NCI-H1694 (cell line): ENCODE measurements around the gene MACROH2A1.

Experiments
- DNase-seq: peaks from one replicate; lab custom pipeline; 2025; lab: John Stamatoyannopoulos, UW

Gene MACROH2A1

DNA sequence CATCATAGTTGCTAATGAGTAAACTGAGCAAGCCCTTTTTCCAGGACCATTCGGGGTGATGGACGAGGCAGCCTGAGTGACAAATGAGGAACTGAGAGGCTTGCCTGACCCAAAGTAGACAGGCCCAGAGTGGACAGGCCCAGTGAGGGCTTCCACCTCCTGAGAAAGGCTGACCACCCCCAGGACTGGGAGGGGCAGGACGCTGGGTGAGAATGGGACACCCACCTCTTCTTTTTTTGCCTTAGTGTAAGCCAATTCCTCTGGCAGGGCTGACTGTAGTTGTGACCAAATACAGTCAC, 68.3 kb downstream of the MACROH2A1 start:
- DNase-seq: no peak

DNA sequence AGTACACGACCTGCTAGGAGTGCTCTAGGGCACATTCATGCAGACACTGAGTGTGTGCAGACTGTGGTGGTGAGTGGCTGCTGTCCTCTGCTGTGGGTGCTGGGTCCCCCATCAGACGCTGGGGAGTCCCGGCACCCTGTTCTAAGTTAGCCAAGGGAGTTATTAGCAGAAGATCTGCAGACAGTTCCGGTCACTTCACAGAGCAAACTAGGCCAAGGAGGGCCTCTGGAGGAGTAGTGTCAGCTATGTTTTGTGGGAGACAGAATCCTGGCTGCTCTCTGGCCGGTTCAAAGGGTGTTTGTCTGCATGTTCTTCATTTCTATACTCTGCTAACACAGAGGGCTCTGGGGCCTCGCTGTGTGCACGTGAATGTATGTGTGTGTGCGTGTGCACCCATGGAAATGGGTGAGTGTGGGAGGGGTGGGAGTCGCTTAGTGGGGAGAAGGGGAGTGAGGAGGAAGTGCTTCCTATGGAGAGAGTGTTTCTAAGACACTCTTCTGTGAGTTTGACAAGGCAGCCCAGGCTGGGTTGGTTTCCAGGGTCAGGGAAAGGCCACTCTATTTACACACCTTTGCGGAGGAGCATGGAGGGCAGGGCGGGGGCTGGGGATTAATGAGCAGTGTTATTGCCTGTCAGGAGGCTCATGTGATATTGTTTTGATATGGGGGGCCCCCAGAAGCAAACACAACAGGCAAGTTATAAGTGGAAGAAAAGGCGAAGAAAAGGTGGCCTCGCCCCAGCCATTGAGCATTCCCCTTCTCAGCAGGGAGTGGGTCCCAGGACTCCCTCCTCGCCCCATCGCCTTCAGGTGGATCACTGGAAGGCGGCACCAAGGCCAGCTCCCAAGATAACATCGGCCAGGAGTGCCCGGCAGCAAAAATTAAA, 68.9 kb downstream of the MACROH2A1 start:
- no peak for DNase-seq

DNA sequence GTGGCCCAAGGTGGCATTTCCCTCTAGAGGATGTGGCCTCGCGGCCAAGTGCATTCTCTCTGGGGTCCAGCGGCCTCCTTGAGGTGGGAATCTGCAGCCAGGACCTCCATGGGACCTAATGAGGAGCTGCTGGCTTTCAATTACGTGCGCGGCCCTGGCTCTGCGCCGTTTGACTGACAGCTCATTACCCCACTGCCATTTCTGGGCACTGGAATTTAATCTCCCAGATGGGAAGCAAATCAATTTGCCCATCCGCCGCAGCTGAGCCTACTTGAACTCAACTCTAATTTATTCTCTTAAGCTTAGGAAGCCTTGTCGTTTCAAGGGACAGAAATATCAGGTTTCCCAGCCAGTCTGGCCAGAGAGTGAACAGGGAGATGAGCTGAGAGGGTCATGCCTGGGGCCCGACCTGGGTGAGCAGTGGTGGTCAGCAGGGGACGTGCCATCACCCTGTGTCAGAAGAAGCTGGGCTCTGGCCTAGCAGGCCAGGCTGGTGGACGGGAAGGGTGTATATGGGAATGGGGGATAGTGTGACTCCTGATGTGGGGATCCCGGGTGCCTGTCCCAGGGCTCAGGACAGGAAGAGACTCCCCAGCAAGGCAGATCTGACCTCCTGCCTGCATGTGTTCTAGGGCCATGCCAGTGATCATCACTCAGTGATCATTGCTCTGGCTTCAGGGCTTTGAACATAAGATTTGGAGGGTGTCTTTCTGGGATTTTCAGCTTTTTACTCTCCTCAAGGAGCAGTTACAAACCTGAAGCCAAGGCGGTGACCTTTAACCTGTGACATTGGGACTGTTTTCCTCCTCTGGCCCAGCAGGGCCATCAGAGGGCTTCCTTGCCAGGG, 69.7 kb downstream of the MACROH2A1 start:
- DNase-seq: no peak

- DNase-seq: no peak
Observed at GRCh38 chr5:135328128-135328687, 70.8 kb downstream of the MACROH2A1 start.

GRCh38 chr5:135327429-135328127, 71.5 kb downstream of the MACROH2A1 start:
- no peak for DNase-seq

GRCh38 chr5:135326296-135327254, 72.5 kb downstream of the MACROH2A1 start:
- DNase-seq: no peak

DNA sequence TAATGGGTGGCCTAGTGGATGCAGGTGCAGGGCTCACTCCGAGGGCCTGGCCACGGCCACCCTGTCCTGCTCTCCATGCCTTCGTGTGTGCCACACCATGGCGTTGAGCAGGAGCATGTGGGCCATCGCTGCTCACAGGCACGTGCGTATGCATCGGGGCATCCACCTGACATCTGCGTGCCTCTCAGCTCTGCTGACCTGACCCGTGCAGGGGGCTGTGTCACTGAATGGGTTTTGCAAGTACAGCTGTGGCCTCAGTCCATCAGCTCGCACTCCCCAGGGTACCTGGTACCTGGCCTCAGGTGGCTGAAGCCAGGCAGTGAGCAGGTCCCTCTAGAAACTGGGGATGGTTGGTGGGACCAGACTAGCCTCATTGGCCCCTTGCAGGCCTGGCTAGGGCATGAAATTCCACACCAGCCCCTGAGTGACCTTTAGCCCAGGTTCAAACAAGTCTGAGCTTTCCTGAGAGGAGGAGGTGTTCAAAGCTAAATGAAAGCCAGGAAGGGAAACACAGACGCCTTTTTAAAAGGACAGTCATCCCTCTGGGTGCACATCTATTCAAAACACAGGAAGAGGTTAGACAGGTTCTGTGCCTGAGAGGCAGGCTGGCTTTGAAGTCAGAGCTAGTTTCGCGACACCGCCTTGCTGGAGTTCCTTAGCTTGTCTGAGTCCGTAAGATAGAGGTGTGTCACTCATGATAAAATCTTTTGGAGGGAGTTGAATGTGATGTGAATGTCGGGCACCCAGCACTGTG, 74.0 kb downstream of the MACROH2A1 start:
- no peak for DNase-seq

GRCh38 chr5:135324160-135324559, 74.9 kb downstream of the MACROH2A1 start:
- no peak for DNase-seq

- no peak for DNase-seq
Observed at GRCh38 chr5:135323701-135324132, 75.3 kb downstream of the MACROH2A1 start.

GRCh38 chr5:135323227-135323626, 75.8 kb downstream of the MACROH2A1 start:
- no peak for DNase-seq

- no peak for DNase-seq
Observed at GRCh38 chr5:135322744-135323143, 76.3 kb downstream of the MACROH2A1 start.

DNA sequence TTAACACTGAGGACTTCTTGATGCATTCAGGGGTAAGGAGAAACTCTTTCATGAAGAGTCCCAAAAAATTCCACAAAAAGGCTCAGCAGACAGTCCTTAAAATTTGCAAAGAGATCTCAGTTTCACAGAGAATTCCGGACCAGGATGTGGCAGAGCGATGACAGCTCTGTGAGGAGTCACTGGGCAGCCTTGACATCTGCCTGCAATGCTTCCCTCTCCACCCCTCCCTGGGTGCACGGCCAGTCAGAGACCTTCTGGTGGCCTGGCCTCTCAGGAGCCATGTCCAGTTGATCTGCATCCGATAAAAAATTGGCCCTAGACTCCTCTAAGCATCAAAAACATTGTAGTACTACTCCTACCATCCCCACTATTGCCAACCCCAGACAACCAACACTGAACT, 76.8 kb downstream of the MACROH2A1 start:
- DNase-seq: no peak

DNA sequence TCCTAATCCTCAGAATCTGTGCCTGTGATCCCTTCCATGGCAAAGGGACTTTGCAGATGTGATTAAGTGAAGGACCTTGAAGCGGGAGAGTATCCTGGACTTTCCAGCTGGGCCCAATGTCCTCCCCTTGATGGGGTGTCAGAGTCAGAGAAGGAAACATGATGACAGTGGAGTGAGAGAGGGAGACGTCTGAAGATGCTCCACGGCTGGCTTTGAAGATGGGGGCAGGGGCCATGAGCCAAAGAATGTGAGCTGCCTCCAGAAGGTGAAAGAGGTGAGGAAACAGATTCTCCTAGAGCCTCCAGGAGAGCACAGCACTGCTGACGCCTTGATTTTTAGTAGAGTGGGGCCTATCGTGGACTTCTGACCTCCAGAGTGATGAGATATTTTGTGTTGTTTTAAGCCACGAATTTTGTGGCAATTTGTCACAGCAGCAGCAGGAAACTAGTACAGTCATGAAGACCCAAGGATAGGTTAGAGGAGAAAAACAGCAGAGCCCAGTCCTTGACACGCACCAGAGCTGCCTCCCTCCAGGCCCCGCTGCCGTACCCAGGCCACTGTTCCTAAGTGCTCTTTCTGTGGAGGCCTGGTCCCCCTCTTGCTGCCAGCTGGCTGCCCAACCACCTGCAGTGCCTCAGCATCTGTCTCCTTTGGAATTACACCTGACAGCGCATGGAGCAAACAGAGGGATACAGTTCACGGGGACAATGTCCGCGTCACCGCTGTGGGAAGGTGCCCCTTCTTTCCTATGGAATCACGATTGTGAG, 78.1 kb downstream of the MACROH2A1 start:
- DNase-seq: no peak

DNA sequence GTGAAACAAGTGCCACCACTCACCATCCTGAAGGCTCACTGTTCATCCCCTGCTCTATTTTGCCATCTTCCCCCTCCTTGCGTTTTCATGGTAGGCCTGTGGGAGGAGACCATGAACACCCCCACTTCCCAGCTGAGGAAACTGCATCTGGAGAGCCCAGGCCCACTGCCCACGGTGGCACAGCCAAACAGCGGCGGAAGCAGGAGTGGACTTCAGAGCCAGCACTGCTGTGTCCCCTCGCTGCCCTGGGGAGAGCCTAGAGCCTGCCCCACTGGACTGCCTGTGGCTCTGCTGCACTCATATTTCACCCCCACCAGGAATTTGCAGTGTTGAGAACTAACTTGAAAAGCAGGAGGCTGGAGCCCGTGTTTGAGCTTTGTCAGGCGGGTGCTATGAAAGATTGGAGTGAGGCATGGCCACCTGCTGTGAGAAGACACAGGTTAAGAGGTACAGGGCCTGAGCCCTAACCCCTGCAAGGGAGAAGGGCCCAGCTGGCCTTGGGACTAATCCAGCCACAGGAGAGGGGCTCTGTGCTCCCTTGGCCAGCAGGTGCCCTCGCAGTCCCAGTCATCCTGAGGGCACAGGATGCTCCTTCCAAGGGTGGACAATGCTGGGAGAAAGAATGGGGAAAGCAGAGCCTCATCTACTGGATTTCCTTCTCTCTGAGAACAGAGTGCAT, 79.0 kb downstream of the MACROH2A1 start:
- DNase-seq: no peak

GRCh38 chr5:135319458-135319857, 79.6 kb downstream of the MACROH2A1 start:
- no peak for DNase-seq

DNA sequence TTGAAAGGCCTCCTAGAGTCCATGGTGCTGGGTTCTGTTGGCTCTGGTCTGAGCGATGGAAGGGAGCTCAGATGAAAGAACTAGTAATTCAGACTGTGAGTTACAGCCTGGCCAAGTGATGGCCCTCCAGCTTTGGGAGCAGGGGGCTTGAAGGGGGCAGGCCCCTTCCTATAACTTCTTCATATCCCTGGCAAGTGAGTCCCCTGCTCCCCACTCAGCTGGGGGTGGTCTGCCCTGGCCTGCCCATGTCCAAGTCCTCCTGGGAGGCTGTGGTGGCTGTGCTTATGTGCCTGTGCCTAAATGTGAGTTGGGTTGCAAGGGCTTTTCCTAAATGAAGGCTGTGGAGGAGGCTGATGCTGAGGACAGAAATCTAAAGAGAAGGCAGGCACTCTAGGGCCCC, 80.1 kb downstream of the MACROH2A1 start:
- DNase-seq: no peak

GRCh38 chr5:135318037-135318436, 81.0 kb downstream of the MACROH2A1 start:
- DNase-seq: no peak

DNA sequence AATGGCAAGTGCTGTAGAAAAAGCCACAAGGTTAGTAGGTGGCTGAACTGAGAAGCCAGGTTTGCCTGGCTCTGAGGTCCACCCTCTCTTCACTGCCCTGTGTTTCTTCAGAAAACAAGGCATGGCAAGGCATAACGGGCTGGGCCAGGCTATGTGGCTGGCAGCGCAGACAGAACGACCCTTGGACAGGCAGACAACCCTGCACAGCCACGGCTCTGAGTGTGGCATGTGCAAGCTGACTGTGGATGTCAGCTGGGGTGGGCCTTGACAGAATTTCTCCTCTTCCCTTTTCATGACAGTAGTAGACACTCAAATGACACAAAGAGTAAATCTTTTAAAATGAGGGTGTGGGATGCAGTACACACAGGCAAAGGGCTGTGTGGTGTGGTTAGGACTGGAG, 81.7 kb downstream of the MACROH2A1 start:
- DNase-seq: no peak

DNA sequence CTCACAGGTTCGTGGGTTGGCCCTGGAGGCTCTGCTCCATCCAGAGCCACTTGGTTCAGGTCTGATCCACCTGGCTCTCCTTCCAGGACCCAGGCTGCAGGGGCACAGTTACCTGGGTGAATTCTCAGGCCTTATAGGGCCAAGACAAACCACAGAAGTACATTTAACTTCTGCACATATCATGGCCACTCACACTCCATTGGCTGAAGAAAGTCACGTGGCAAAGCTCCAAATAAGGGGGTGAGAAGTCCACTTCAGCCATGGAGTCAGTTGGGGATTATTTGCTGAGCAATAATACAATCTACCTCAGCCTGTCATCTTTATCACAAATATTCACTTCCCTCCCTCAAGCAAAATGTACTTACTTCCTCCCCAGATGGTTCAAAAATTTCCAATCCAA, 83.6 kb downstream of the MACROH2A1 start:
- no peak for DNase-seq
